Activated T-cell treated with anti-CD3 and anti-CD28 coated beads, Interleukin-2, amount 50 U/mL, for 72 hours (primary cell): Measurements from ENCODE around the gene MAGEB3. TPM values are rescaled to one million over a fixed set of nuclear protein-coding genes. Genes with fewer than 3 reads are reported as not detected.

Experiments
- ATAC-seq, 2 donors: fragments of 150-1000 bp; cut with Tn5 transposase; replicated peaks in 1 of 2; 2 replicates each; pipeline ENCODE4 v1.10.0; 2021; ENCODE audit warnings: moderate library complexity in 2 of 2, mild to moderate bottlenecking in 1 of 2
- DNase-seq, 2 donors: peaks; one replicate each; pipeline ENCODE4 v3.0.0; 2021 to 2022; ENCODE audit warnings: mixed read lengths in 1 of 2
- H3K27ac Mint-ChIP-seq: one replicate; pipeline ENCODE4 v1.8.0; 2022; ENCODE audit warnings: mild to moderate bottlenecking, moderate library complexity, mixed read lengths
- H3K27me3 Mint-ChIP-seq: one replicate; pipeline ENCODE4 v1.8.0; 2022; ENCODE audit warnings: low read depth, mixed read lengths
- H3K36me3 Mint-ChIP-seq, 2 donors: one replicate each; pipeline ENCODE4 v1.8.0; 2022; ENCODE audit warnings: mixed read lengths in 2 of 2, mild to moderate bottlenecking in 1 of 2; ENCODE audit not compliant: insufficient read depth in 2 of 2
- H3K4me1 Mint-ChIP-seq: one replicate; pipeline ENCODE4 v1.8.0; 2022; ENCODE audit warnings: low read depth, mixed read lengths
- H3K4me3 Mint-ChIP-seq, 2 donors: one replicate each; pipeline ENCODE4 v1.8.0; 2022; ENCODE audit warnings: mild to moderate bottlenecking in 2 of 2, mixed read lengths in 2 of 2, moderate library complexity in 2 of 2
- H3K9me3 Mint-ChIP-seq, 2 donors: one replicate each; pipeline ENCODE4 v1.8.0; 2022; ENCODE audit warnings: mixed read lengths in 2 of 2
- total RNA-seq, 2 donors: library from RNA; stranded (reverse); gene quantifications; one replicate each; pipeline ENCODE4 v1.2.3, GENCODE V29; 2022

MAGEB3 gene
- total RNA-seq, 2 donors from 2014 or later, result not detected

DNA sequence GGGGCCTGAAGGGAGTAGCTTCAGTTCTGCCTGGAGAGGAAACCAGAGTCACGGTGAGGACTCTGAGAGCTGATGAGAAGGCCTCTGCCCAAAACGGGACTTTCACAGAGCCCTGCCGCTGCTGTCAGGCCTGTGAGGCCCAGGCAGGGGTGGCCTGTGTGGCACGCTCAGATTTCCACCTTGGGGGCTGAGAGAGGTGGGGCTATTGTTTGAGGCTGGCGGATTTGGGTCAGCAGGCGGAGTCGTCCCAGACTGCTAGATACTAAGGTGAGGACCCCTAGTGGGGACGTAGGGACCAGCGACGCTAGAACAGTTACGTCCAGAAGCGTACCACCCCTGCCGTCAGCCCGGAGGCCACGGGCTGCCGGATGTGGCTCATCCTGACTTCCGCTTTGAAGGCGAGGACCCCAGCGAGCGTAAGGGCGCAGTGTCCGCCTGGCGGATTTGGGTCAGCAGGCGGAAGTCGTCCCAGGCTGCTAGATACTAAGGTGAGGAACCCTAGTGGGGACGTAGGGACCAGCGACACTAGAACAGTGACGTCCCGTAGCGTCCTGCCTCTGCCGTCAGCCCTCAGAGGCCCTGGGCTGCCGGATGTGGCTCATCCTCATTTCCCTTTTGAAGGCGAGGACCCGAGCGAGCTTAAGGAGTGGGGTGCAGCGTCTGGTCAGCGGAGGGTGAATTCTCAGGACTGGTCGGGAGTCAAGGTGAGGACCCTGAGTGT lies 16.5 kb downstream of the MAGEB3 start, which contains the start of gene MAGEB1:
TSS of gene MAGEB1 (plus strand) at position 378 of the 721 bp plus-strand sequence. CDS start 3,348 bp downstream, outside the sequence.
- DNase-seq (no peak), ATAC-seq (no peak)
- no peaks in the 10 kb centered on the region for H3K4me1 Mint-ChIP-seq
- H3K9me3 Mint-ChIP-seq, result peaks cover 0 to 3% of the 10 kb centered on the region in 2 donors
- peaks cover 5% of the 10 kb centered on the region for H3K27me3 Mint-ChIP-seq
- no peaks in the 10 kb centered on the region for H3K36me3 Mint-ChIP-seq
- no peak within 1 kb of the TSS for H3K4me3 Mint-ChIP-seq
- H3K27ac Mint-ChIP-seq, result no peak within 1 kb of the TSS

DNA sequence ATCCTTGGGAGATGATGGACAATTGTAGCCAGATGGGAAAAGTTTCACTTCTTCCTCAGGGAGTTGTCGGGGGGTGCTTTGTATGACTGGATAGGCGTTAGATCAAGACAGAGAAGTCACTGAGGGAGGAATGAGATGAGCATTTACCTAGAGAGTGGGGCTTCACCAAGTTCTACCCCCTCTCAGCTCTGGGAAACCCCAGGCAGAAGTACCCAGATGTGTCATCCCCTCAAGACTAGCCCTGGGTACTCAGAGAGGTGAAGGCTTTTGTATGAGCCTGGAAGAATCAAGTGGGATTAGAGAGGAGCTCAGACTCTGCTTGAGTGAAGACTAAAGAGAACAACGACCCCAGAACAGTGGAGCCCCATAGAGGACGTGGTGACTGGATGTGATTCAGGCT lies 18.4 kb downstream of the MAGEB3 start:
- DNase-seq (no peak), ATAC-seq (peak in 1 of 2 donors; percentile 40)
- H3K27me3 Mint-ChIP-seq, result peaks cover 5% of the 10 kb centered on the region
- H3K4me3 Mint-ChIP-seq, result no peak overlapping the region
- H3K36me3 Mint-ChIP-seq, result no peaks in the 10 kb centered on the region
- H3K9me3 Mint-ChIP-seq, result peaks cover 0 to 3% of the 10 kb centered on the region in 2 donors
- no peak overlapping the region for H3K27ac Mint-ChIP-seq
- H3K4me1 Mint-ChIP-seq, result no peaks in the 10 kb centered on the region

DNA sequence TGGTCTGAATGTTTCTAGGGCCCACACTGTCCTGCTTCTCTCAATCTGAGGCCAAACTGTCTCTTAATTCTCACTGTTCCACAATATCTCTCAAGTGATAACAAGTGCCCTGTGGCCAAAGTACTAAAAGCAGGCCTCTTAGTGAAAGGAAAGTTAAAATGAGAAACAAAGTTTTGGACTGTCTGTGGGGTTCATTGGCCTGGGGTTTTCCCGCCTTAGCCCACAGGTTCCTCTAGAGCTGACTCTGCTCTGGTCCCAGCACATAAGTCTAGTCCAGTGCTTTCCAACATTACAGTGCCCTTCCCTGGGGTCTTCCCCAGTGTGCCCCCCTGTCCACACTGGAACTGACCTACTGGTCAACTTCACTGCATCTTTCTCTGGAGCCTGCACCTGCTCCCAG lies 22.8 kb downstream of the MAGEB3 start:
- Mint-ChIP-seq H3K4me1 (no peaks in the 10 kb centered on the region), H3K27ac (no peak overlapping the region), H3K36me3 (no peaks in the 10 kb centered on the region), H3K4me3 (no peak overlapping the region), H3K9me3 (peaks cover 2 to 5% of the 10 kb centered on the region in 2 donors), H3K27me3 (peaks cover 5% of the 10 kb centered on the region)
- DNase-seq (no peak), ATAC-seq (no peak)

DNA sequence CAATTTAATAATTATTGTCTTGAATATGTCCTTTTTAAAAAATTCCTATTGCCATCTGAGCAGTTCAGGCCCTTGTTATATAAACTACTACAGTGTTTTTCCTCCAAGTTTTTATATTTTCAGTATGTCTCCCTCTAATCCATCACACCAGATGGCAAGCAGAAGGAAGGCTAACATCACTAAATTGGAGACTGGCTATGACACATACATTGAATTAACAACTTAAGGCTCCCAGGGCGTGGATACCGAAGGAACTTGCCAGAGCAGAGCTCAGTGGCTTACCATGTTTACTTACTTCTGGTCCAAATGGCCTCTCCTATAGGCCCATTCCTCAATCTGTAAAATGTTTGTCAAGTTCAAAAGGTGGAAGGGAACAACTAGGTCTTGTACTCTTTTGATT lies 29.5 kb downstream of the MAGEB3 start:
- Mint-ChIP-seq H3K9me3 (peaks cover 2% of the 10 kb centered on the region in 2 donors), H3K36me3 (no peaks in the 10 kb centered on the region), H3K4me3 (no peak overlapping the region)

DNA sequence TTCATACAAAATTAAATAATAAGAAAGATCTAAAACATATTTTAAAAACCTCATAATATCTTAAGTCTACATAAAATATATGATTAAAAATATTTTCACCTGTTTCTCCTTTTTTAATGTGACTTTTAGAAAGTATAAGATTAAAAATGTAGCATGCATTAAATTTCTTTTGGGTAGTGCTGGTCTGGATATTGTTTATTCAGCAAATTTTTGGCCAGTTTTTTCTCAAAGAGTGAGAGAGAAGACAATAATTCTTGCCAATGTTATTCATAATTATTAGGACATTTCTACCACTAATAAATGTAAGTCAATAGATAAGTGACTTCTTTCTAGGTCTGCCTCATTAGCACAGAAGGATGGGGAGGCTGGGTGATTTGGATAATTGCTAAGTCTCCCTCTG lies 30.6 kb downstream of the MAGEB3 start:
- H3K27me3 Mint-ChIP-seq, result no peaks in the 10 kb centered on the region
- DNase-seq (no peak), ATAC-seq (no peak)
- H3K27ac Mint-ChIP-seq, result no peak overlapping the region
- H3K9me3 Mint-ChIP-seq, result peaks cover 0 to 2% of the 10 kb centered on the region in 2 donors
- no peaks in the 10 kb centered on the region for H3K4me1 Mint-ChIP-seq
- no peak overlapping the region for H3K4me3 Mint-ChIP-seq
- H3K36me3 Mint-ChIP-seq, result no peaks in the 10 kb centered on the region

More for the DNA sequence above, 29.5 kb downstream of the MAGEB3 start:
- ATAC-seq, result no peak
- no peaks in the 10 kb centered on the region for H3K27me3 Mint-ChIP-seq
- H3K4me1 Mint-ChIP-seq, result no peaks in the 10 kb centered on the region
- H3K27ac Mint-ChIP-seq, result no peak overlapping the region
- no peak for DNase-seq

DNA sequence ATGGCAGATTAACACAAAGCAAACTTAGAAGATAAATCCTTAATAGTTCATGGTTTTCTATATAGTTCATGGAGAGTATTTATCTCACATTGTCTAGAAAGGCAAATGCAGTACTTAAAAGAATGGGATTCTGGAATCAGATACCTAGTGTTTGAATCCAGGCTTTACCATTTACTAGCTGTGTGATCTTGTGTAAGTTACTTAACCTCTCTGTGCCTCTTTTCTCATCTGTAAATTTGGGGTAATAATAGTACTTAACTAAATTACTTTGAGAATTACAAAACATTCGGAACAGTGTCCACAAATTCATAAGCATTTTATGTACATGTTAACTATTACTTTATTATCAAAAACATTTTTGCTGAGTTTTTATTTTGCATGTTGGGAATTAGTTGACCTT lies 32.3 kb downstream of the MAGEB3 start:
- H3K27ac Mint-ChIP-seq, result no peak overlapping the region
- H3K27me3 Mint-ChIP-seq, result no peaks in the 10 kb centered on the region
- DNase-seq (no peak), ATAC-seq (no peak)
- H3K4me1 Mint-ChIP-seq, result no peaks in the 10 kb centered on the region
- no peaks in the 10 kb centered on the region for H3K36me3 Mint-ChIP-seq
- H3K9me3 Mint-ChIP-seq, result no peaks in the 10 kb centered on the region
- H3K4me3 Mint-ChIP-seq, result no peak overlapping the region

DNA sequence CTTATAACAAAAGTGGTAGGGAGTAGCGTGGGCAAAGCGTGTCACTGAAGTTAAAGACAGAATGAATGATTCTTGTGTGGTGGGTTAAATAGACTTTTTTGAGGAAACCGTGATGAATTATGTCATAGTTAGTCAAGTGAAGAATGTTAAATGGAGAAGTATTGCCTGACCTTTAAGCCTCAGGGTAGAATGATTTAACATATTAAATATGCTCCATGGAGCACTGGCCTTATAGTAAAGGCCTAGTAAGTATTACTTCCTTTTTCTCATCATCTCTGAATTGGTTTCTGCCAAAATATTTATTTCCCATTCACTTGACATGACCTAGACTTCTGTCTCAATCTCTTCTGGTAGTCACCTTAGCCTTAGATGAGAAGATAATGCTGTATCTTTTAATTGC lies 40.2 kb downstream of the MAGEB3 start:
- H3K4me3 Mint-ChIP-seq, result no peak overlapping the region
- ATAC-seq, result no peak
- H3K9me3 Mint-ChIP-seq, result no peaks in the 10 kb centered on the region
- no peak for DNase-seq
- no peak overlapping the region for H3K27ac Mint-ChIP-seq
- no peaks in the 10 kb centered on the region for H3K4me1 Mint-ChIP-seq
- no peaks in the 10 kb centered on the region for H3K36me3 Mint-ChIP-seq
- peaks cover 9% of the 10 kb centered on the region for H3K27me3 Mint-ChIP-seq

DNA sequence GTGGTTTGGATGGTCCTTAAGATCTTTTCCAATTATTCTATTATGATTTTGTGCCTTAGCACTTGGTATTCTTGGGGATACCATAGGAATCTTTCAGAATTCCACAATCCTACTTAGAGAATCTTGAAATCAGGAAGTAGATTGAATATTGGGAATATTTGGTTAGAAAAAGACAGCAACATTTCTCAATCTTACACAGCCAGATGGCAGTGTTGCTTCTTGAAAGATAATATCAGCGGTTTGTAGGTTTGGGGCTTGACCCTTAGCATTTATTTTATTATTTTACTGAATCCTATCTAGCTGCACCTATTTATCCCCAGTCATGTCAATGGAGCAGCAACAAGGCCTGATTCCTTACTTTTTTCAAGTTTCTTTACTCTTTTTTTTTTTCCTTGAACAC lies 45.0 kb downstream of the MAGEB3 start:
- H3K36me3 Mint-ChIP-seq, result no peaks in the 10 kb centered on the region
- peaks cover 4% of the 10 kb centered on the region for H3K27me3 Mint-ChIP-seq
- peaks cover 6% of the 10 kb centered on the region for H3K4me1 Mint-ChIP-seq
- H3K27ac Mint-ChIP-seq, result no peak overlapping the region
- ATAC-seq (no peak), DNase-seq (no peak)
- H3K4me3 Mint-ChIP-seq, result no peak overlapping the region
- H3K9me3 Mint-ChIP-seq, result no peaks in the 10 kb centered on the region

DNA sequence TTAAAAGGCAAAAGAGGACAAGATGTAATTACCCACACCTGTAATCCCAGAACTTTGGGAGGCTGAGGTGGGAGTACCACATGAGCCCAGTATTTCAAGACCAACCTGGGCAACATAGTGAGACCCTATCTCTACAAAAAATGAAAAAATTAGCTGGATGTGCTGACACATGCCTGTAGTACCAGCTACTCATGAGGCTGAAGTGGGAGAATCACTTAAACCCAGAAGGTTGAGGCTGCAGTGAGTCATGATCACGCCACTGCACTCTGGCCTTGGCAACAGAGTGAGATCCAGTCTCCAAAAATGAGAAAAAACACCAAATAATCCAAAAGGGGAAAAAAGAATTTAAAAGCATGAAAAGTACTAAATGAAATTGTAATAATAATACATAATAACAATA lies 47.9 kb downstream of the MAGEB3 start:
- Mint-ChIP-seq H3K36me3 (no peaks in the 10 kb centered on the region), H3K4me1 (peaks cover 12% of the 10 kb centered on the region), H3K27me3 (peaks cover 10% of the 10 kb centered on the region), H3K4me3 (no peak overlapping the region), H3K27ac (no peak overlapping the region), H3K9me3 (no peaks in the 10 kb centered on the region)
- no peak for ATAC-seq
- DNase-seq, result no peak

DNA sequence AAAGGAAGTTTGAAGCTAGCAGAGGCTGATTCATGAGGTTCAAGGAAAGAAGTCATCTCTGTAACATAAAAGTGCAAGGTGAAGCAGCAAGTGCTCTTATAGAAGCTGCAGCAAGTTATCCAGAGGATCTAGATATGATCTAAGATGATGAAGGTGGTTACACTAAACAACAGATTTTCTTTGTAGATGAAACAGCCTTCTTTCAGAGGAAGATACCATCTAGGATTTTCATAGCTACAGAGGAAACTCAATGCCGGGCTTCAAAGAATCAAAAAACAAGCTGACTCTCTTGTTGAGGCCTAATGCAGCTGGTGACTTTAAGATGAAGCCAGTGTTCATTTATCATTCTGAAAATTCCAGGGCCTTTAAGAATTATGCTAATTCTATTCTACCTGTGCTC lies 50.0 kb downstream of the MAGEB3 start:
- no peaks in the 10 kb centered on the region for H3K36me3 Mint-ChIP-seq
- H3K27ac Mint-ChIP-seq, result no peak overlapping the region
- peaks cover 17% of the 10 kb centered on the region for H3K4me1 Mint-ChIP-seq
- no peaks in the 10 kb centered on the region for H3K9me3 Mint-ChIP-seq
- H3K27me3 Mint-ChIP-seq, result peaks cover 22% of the 10 kb centered on the region
- H3K4me3 Mint-ChIP-seq, result no peak overlapping the region
- no peak for DNase-seq
- ATAC-seq, result no peak

DNA sequence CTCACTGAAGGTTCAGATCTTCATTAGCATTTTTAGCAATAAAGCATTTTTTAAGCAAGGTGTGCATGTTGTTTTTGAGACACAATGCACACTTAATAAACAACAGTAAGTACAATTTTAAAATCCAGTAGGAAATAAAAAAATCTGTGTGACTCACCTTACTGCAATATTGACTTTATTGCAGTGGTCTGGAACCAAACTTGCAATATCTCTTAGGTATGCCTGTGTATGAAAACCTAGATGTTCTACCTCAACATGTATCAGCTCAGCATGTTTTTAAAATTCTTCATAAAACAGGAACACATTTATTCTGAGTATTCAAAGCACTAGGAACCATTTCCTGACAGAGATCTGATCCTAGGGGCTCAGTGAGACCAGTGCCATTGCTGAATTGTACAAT lies 52.1 kb downstream of the MAGEB3 start:
- ATAC-seq (no peak), DNase-seq (no peak)
- H3K36me3 Mint-ChIP-seq, result no peaks in the 10 kb centered on the region
- H3K4me1 Mint-ChIP-seq, result peaks cover 17% of the 10 kb centered on the region
- peaks cover 22% of the 10 kb centered on the region for H3K27me3 Mint-ChIP-seq
- H3K4me3 Mint-ChIP-seq, result no peak overlapping the region
- H3K27ac Mint-ChIP-seq, result no peak overlapping the region
- H3K9me3 Mint-ChIP-seq, result no peaks in the 10 kb centered on the region

DNA sequence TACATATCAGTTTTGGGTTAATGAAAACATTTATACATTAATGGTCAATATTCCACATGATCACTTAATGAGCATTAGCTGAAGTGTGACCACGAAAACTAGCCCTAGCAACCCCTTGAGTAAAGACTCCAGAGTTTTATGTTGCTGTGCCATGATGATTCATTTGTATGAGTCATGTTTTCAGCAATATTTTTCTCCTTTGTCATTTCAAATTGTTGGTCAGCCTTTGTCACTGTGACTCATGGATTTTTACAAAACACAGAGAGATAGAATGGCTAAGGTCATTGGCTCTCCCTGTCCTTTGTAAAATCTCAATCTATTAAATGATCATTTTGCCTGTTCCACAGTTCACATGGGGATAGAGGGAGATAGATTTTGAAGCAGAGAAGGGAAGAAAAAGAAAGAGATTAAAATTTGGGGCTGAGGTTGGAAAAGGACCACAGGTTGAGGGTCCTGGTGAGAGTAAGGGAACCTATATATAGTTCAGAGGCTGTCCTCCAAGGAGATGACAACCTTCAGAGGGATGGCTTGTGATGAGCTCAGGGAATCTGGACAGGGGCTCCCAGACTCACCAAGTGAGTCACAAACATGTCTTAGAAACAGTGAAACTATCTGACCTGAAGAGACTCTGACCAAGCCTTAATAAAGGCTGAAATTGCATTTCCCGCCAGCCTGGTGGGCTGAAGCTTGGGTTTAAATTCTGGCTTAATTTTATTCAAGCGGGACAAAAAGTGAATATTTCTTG lies 53.2 kb downstream of the MAGEB3 start:
- DNase-seq (no peak), ATAC-seq (peak; percentile 49 to 53)
- no peak overlapping the region for H3K4me3 Mint-ChIP-seq
- H3K27ac Mint-ChIP-seq, result no peak overlapping the region
- peaks cover 22% of the 10 kb centered on the region for H3K27me3 Mint-ChIP-seq
- no peaks in the 10 kb centered on the region for H3K9me3 Mint-ChIP-seq
- H3K4me1 Mint-ChIP-seq, result peaks cover 17% of the 10 kb centered on the region
- no peaks in the 10 kb centered on the region for H3K36me3 Mint-ChIP-seq
